Vein endothelial cell (primary cell): ENCODE data around the gene REEP2. TPM values are rescaled to one million over a fixed set of nuclear protein-coding genes. Genes with fewer than 3 reads are reported as not detected.

Source experiments
- small RNA-seq: library from RNA; depleted of rRNA; stranded (forward); fragments of <200 nt; gene quantifications from one replicate; pipeline ENCODE3, GENCODE V24; 2012
- total RNA-seq: library from RNA; depleted of rRNA; stranded (reverse); fragments of >200 nt; gene quantifications from 2 replicates; pipeline ENCODE4 v1.2.3, GENCODE V29; 2012

REEP2 gene, protein sequence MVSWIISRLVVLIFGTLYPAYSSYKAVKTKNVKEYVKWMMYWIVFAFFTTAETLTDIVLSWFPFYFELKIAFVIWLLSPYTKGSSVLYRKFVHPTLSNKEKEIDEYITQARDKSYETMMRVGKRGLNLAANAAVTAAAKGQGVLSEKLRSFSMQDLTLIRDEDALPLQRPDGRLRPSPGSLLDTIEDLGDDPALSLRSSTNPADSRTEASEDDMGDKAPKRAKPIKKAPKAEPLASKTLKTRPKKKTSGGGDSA
- total RNA-seq: 4.2 and 4.6 TPM in 2 replicates

DNA sequence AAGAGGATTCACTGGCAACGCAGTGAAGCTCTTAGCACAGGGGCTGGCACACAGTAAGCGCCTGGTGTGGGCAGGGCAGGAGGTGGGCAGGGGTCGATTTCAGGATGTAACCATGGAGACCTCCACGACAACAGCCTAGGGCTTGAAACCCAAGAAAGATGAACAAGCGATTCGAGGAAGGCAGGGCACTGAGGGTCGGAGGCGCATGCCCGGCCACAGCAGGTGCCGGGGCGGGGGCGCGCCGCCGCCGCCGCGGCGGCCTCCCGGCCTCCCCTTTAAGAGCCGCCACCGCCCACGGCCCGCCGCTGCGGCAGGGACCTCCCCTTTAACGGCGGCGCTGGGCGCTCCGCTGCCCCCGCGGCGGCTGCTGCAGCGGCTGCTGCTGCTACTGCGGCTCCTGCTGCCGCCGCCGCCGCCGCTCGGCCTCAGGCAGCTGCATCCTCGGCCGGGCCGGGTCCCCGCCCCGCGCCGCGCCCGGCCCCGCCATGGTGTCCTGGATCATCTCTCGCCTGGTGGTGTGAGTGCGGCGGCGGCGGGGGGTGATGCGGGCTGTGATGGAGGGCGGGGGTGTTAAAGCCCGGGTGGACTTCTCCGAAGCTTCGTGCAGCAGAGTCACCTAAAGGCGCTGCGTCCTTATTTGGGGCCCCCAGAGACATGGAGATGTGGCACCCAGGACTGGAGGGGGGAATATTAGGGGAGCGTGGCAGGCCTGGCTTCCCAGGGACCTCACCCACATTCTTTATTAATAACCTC is at the start of gene REEP2:
Gene REEP2, plus strand, starts transcription at position 334 of the 753 bp plus-strand sequence. Its CDS starts 152 bp downstream, at position 486.

DNA sequence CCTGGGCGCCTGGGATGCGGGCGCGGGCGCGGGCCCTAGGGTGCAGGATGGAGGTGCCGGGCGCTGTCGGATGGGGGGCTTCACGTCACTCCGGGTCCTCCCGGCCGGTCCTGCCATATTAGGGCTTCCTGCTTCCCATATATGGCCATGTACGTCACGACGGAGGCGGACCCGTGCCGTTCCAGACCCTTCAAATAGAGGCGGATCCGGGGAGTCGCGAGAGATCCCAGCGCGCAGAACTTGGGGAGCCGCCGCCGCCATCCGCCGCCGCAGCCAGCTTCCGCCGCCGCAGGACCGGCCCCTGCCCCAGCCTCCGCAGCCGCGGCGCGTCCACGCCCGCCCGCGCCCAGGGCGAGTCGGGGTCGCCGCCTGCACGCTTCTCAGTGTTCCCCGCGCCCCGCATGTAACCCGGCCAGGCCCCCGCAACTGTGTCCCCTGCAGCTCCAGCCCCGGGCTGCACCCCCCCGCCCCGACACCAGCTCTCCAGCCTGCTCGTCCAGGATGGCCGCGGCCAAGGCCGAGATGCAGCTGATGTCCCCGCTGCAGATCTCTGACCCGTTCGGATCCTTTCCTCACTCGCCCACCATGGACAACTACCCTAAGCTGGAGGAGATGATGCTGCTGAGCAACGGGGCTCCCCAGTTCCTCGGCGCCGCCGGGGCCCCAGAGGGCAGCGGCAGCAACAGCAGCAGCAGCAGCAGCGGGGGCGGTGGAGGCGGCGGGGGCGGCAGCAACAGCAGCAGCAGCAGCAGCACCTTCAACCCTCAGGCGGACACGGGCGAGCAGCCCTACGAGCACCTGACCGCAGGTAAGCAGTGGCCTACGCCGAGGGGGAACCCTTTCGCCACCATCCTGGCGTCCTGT is 26.6 kb downstream of the REEP2 start, which contains the start of gene EGR1:
Gene EGR1, plus strand, starts transcription at position 219 of the 864 bp plus-strand sequence. Its CDS starts 283 bp downstream, at position 502.

Small RNA genes lying within 50 kb of the gene (small RNA-seq; reads per million reads assigned to genes)
- not detected for gene AC113403.1

Other genes starting within 250 kb of the REEP2 start
- gene CDC23, start 225.7 kb upstream of the REEP2 start, total RNA-seq: 34.0 and 39.6 TPM in 2 replicates
- 0.10 TPM in 1 of 2 replicates, not detected in the other for gene GFRA3, start 164.4 kb upstream of the REEP2 start, total RNA-seq
- gene CDC25C, start 107.3 kb upstream of the REEP2 start, total RNA-seq: 4.2 and 7.9 TPM in 2 replicates
- 44.0 and 54.9 TPM in 2 replicates for gene FAM53C, start 100.8 kb upstream of the REEP2 start, total RNA-seq
- 69.9 and 74.9 TPM in 2 replicates for gene KDM3B, start 86.4 kb upstream of the REEP2 start, total RNA-seq
- 0.48 and 0.98 TPM in 2 replicates for gene EGR1, start 26.4 kb downstream of the REEP2 start, total RNA-seq
- 133 and 149 TPM in 2 replicates for gene ETF1, start 104.2 kb downstream of the REEP2 start, total RNA-seq
- 225 and 355 TPM in 2 replicates for gene HSPA9, start 136.3 kb downstream of the REEP2 start, total RNA-seq